ENCODE data around the gene ATRX.
"Not testable (repeated sequence)": the region's sequence is repeated elsewhere in the genome, so short reads cannot be mapped to it uniquely, and the experiment has no call there.

Gene ATRX

DNA sequence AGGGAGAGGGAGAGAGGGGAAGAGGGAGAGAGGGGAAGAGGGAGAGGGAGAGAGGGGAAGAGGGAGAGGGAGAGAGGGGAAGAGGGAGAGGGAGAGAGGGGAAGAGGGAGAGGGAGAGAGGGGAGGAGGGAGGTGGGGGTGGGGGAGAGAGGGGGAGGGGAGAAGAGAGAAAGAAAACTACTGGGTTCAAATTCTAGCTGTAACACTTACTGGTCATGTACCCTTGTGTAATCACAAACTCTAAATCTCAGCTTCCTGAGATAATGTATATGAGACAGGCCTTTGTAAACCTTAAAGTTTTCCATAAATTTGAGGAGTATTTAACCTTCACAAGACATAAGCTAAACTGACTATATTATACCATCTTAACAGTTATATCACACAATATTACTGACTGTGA lies 229.7 kb downstream of the ATRX start:
- Histone ChIP-seq H3K36me3 (peaks cover 2% of the 10 kb centered on the region; the same call in 1 of the 2 replicates), H3K4me3 (ENCODE audit: low read depth, low read length) (no peak overlapping the region), H3K9me3 (ENCODE audit: severe bottlenecking) (no peaks in the 10 kb centered on the region), H3K27ac (no peak overlapping the region), H3K27me3 (ENCODE audit: insufficient read depth, low read depth, severe bottlenecking) (peaks cover 3% of the 10 kb centered on the region)
- TF ChIP-seq, protein P1, sequence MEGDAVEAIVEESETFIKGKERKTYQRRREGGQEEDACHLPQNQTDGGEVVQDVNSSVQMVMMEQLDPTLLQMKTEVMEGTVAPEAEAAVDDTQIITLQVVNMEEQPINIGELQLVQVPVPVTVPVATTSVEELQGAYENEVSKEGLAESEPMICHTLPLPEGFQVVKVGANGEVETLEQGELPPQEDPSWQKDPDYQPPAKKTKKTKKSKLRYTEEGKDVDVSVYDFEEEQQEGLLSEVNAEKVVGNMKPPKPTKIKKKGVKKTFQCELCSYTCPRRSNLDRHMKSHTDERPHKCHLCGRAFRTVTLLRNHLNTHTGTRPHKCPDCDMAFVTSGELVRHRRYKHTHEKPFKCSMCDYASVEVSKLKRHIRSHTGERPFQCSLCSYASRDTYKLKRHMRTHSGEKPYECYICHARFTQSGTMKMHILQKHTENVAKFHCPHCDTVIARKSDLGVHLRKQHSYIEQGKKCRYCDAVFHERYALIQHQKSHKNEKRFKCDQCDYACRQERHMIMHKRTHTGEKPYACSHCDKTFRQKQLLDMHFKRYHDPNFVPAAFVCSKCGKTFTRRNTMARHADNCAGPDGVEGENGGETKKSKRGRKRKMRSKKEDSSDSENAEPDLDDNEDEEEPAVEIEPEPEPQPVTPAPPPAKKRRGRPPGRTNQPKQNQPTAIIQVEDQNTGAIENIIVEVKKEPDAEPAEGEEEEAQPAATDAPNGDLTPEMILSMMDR (IDR thresholded peaks at IDR 0.05; ENCODE audit: low read depth, low read length) = no peak
- DNase-seq = no peak

DNA sequence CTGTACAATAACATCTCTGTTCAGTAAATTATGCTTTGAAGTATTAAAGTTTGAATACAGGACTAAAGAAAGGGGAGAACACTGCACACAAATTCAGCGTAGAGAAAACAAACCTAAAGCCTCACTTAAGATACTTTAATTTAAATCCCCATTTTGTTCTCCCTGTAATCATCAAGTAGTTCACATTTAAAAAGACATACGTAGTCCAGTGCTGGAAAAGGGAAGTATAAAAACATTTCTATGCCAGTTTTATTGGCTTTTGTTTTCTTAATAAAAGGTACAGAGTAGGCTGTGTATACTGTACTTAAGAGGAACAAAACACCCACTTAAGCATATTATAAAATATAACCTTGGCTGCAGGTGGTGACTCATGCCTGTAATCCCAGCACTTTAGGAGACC lies 237.3 kb downstream of the ATRX start:
- DNase-seq = no peak
- Histone ChIP-seq H3K9me3 (ENCODE audit: severe bottlenecking) (no peaks in the 10 kb centered on the region), H3K36me3 (no peaks in the 10 kb centered on the region), H3K27ac (no peak overlapping the region), H3K27me3 (ENCODE audit: insufficient read depth, low read depth, severe bottlenecking) (no peaks in the 10 kb centered on the region), H3K4me3 (ENCODE audit: low read depth, low read length) (no peak overlapping the region)
- TF ChIP-seq, protein P1 (IDR thresholded peaks at IDR 0.05; ENCODE audit: low read depth, low read length) = no peak

GRCh38 chrX:77539778-77540177 lies 246.2 kb downstream of the ATRX start:
- DNase-seq; H3K27ac ChIP-seq; H3K36me3 ChIP-seq; H3K4me3 ChIP-seq (ENCODE audit: low read depth, low read length); H3K9me3 ChIP-seq (ENCODE audit: severe bottlenecking); H3K27me3 ChIP-seq (ENCODE audit: insufficient read depth, low read depth, severe bottlenecking): not testable (repeated sequence)

- not testable (repeated sequence) for H3K36me3 ChIP-seq; DNase-seq; H3K9me3 ChIP-seq (ENCODE audit: severe bottlenecking); H3K27ac ChIP-seq; H3K27me3 ChIP-seq (ENCODE audit: insufficient read depth, low read depth, severe bottlenecking); H3K4me3 ChIP-seq (ENCODE audit: low read depth, low read length)
These were observed 254.8 kb downstream of the ATRX start for GRCh38 chrX:77531261-77531660.

GRCh38 chrX:77528034-77528433 lies 258.0 kb downstream of the ATRX start:
- Histone ChIP-seq H3K36me3 (no peaks in the 10 kb centered on the region), H3K27ac (no peak overlapping the region), H3K9me3 (ENCODE audit: severe bottlenecking) (no peaks in the 10 kb centered on the region), H3K27me3 (ENCODE audit: insufficient read depth, low read depth, severe bottlenecking) (no peaks in the 10 kb centered on the region), H3K4me3 (ENCODE audit: low read depth, low read length) (no peak overlapping the region)
- TF ChIP-seq, protein P1 (IDR thresholded peaks at IDR 0.05; ENCODE audit: low read depth, low read length) = no peak
- no peak for DNase-seq

DNA sequence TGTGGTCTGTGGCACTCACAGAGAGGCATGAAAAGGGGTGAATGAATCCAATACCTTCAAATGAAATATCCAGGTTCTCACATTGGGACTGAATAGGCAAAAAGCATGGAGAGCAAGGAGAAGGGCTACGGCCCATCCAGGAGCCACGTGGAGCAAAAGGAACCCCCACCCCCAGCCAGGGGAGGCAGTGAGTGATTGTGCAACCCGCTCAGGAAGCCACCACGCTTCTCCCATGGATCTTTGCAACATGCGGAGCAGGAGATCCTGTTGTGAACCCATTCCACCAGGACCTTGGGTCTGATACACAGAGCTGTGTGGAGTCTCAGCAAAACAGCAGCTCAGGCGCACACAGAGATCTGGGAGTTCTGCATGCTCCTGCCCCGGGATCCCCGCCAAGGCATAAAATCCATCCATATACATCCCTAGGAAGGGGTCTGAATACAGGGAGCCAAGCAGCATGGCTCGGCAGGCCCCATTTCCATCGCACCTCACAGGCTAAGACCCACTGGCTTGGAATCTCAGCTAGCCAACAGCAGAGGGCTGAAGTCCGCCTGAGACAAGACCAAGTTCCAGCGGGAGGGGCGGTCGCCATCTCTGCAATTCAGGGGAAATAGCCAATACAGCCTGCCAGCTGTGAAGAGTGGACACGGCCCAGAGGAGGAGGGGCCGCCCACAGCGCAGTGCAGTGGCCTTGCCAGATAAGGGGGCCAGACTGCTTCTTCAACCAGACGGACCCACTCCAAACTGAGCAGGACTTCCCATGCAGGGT lies 258.6 kb downstream of the ATRX start:
- H3K36me3 ChIP-seq = no peaks in the 10 kb centered on the region
- H3K27ac ChIP-seq = no peak overlapping the region
- H3K9me3 ChIP-seq (ENCODE audit: severe bottlenecking) = no peaks in the 10 kb centered on the region
- H3K27me3 ChIP-seq (ENCODE audit: insufficient read depth, low read depth, severe bottlenecking) = no peaks in the 10 kb centered on the region
- DNase-seq = no peak
- H3K4me3 ChIP-seq (ENCODE audit: low read depth, low read length) = no peak overlapping the region
- TF ChIP-seq, protein P1 (IDR thresholded peaks at IDR 0.05; ENCODE audit: low read depth, low read length) = no peak

GRCh38 chrX:77519765-77520164 lies 266.3 kb downstream of the ATRX start:
- no peak overlapping the region for H3K27ac ChIP-seq
- H3K9me3 ChIP-seq (ENCODE audit: severe bottlenecking) = no peaks in the 10 kb centered on the region
- no peak for DNase-seq
- peaks cover 6% of the 10 kb centered on the region for H3K36me3 ChIP-seq
- TF ChIP-seq, protein P1 (IDR thresholded peaks at IDR 0.05; ENCODE audit: low read depth, low read length) = no peak
- H3K4me3 ChIP-seq (ENCODE audit: low read depth, low read length) = no peak overlapping the region
- H3K27me3 ChIP-seq (ENCODE audit: insufficient read depth, low read depth, severe bottlenecking) = no peaks in the 10 kb centered on the region

Data from WERI-Rb-1 (cell line).